ENCODE data around the gene CCNY.

DNA sequence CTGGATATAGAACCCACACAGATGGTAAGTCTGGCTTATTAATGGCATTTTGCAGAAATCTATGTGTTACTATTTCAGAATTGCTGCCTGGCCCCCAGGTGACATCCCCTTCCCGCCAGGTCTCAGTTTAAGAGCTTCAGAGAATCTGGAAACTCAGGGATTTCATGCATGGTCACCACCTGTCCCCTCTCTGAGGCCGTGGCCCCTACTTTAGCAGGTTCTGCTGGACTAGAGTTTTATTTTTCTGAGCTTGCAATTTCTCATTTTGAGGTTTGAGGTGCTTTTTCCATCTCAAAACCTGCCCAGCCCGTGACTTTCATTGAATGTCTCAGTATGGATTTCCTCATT, 244.1 kb downstream of the CCNY start:
- TF ChIP-seq FOXP1 (CRISPR knock-in tag; IDR thresholded peaks at IDR 0.05; ENCODE audit: borderline replicate concordance) (no peak), NR3C1 (CRISPR knock-in tag; conservative IDR thresholded peaks at IDR 0.05; ENCODE audit: low read depth) (no peak), ZNF121 (CRISPR knock-in tag; IDR thresholded peaks at IDR 0.05) (no peak), FOXK1 (CRISPR knock-in tag; IDR thresholded peaks at IDR 0.05) (no peak), HMGXB4 (CRISPR knock-in tag; IDR thresholded peaks at IDR 0.05) (no peak)
- TF ChIP-seq, protein P1, sequence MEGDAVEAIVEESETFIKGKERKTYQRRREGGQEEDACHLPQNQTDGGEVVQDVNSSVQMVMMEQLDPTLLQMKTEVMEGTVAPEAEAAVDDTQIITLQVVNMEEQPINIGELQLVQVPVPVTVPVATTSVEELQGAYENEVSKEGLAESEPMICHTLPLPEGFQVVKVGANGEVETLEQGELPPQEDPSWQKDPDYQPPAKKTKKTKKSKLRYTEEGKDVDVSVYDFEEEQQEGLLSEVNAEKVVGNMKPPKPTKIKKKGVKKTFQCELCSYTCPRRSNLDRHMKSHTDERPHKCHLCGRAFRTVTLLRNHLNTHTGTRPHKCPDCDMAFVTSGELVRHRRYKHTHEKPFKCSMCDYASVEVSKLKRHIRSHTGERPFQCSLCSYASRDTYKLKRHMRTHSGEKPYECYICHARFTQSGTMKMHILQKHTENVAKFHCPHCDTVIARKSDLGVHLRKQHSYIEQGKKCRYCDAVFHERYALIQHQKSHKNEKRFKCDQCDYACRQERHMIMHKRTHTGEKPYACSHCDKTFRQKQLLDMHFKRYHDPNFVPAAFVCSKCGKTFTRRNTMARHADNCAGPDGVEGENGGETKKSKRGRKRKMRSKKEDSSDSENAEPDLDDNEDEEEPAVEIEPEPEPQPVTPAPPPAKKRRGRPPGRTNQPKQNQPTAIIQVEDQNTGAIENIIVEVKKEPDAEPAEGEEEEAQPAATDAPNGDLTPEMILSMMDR (IDR thresholded peaks at IDR 0.05), result no peak
- TF ChIP-seq, protein P2, sequence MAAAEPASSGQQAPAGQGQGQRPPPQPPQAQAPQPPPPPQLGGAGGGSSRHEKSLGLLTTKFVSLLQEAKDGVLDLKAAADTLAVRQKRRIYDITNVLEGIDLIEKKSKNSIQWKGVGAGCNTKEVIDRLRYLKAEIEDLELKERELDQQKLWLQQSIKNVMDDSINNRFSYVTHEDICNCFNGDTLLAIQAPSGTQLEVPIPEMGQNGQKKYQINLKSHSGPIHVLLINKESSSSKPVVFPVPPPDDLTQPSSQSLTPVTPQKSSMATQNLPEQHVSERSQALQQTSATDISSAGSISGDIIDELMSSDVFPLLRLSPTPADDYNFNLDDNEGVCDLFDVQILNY (CRISPR knock-in tag; IDR thresholded peaks at IDR 0.05), result no peak
- TF ChIP-seq, protein P3, sequence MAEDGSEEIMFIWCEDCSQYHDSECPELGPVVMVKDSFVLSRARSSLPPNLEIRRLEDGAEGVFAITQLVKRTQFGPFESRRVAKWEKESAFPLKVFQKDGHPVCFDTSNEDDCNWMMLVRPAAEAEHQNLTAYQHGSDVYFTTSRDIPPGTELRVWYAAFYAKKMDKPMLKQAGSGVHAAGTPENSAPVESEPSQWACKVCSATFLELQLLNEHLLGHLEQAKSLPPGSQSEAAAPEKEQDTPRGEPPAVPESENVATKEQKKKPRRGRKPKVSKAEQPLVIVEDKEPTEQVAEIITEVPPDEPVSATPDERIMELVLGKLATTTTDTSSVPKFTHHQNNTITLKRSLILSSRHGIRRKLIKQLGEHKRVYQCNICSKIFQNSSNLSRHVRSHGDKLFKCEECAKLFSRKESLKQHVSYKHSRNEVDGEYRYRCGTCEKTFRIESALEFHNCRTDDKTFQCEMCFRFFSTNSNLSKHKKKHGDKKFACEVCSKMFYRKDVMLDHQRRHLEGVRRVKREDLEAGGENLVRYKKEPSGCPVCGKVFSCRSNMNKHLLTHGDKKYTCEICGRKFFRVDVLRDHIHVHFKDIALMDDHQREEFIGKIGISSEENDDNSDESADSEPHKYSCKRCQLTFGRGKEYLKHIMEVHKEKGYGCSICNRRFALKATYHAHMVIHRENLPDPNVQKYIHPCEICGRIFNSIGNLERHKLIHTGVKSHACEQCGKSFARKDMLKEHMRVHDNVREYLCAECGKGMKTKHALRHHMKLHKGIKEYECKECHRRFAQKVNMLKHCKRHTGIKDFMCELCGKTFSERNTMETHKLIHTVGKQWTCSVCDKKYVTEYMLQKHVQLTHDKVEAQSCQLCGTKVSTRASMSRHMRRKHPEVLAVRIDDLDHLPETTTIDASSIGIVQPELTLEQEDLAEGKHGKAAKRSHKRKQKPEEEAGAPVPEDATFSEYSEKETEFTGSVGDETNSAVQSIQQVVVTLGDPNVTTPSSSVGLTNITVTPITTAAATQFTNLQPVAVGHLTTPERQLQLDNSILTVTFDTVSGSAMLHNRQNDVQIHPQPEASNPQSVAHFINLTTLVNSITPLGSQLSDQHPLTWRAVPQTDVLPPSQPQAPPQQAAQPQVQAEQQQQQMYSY (CRISPR knock-in tag; IDR thresholded peaks at IDR 0.05), result no peak

All from WTC11 (cell line).